Loucy (cell line): ENCODE results near the gene KCNQ5.

ENCODE experiments used
- EZH2phosphoT487 ChIP-seq: fragments of 200-600 bp; IDR thresholded peaks from 2 replicates; pipeline ENCODE4 v1.6.1; 2018; ENCODE audit warnings: antibody characterized with exemption, mild to moderate bottlenecking, moderate library complexity, borderline replicate concordance
- TF ChIP-seq, protein P1 (sequence below): fragments of 200-600 bp; sonication (generic); conservative IDR thresholded peaks from 2 replicates; pipeline ENCODE4 v1.5.1; 2014; ENCODE audit warnings: mild to moderate bottlenecking, antibody characterized with exemption, low read length

DNA sequence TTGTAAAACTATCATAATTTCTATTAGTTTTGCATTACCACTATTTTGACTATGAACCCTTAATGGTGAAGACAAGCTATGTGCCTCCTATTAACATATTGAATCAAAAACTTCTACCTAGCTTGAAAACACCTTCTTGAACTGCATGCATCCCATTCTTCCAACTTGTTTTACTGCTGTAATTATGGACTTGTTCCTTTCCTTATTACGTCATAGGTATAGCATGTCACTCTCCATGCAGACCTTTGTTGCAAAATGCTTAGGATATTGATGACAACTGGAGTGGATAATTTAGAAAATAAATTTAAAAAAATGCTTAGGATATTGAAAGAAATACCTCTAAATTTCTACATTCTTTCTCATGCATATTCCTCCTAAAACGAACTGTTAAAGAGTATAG is 219.3 kb downstream of the KCNQ5 start:
- TF ChIP-seq, protein P1, sequence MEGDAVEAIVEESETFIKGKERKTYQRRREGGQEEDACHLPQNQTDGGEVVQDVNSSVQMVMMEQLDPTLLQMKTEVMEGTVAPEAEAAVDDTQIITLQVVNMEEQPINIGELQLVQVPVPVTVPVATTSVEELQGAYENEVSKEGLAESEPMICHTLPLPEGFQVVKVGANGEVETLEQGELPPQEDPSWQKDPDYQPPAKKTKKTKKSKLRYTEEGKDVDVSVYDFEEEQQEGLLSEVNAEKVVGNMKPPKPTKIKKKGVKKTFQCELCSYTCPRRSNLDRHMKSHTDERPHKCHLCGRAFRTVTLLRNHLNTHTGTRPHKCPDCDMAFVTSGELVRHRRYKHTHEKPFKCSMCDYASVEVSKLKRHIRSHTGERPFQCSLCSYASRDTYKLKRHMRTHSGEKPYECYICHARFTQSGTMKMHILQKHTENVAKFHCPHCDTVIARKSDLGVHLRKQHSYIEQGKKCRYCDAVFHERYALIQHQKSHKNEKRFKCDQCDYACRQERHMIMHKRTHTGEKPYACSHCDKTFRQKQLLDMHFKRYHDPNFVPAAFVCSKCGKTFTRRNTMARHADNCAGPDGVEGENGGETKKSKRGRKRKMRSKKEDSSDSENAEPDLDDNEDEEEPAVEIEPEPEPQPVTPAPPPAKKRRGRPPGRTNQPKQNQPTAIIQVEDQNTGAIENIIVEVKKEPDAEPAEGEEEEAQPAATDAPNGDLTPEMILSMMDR, result no peak
- TF ChIP-seq EZH2phosphoT487, result no peak
